Left ventricle myocardium inferior (tissue), 1 donor: ENCODE results near the gene ADAM12. TPM values are rescaled to one million over a fixed set of nuclear protein-coding genes. Genes with fewer than 3 reads are reported as not detected.

ENCODE experiments used
- DNase-seq: peaks from one replicate; pipeline ENCODE4 v3.0.0-alpha.2; 2020
- H3K27ac ChIP-seq: fragments of 200-600 bp; replicated peaks from 2 replicates; pipeline ENCODE4 v1.8.0; 2021
- H3K27me3 ChIP-seq: fragments of 200-600 bp; 2 replicates; pipeline ENCODE4 v1.8.0; 2021; ENCODE audit warnings: low read depth
- H3K36me3 ChIP-seq: fragments of 200-600 bp; 2 replicates; pipeline ENCODE4 v1.8.0; 2021
- H3K4me1 ChIP-seq: fragments of 200-600 bp; 2 replicates; pipeline ENCODE4 v1.8.0; 2021
- H3K4me3 ChIP-seq: fragments of 200-600 bp; 2 replicates; pipeline ENCODE4 v1.8.0; 2021; ENCODE audit warnings: mild to moderate bottlenecking, moderate library complexity
- H3K9me3 ChIP-seq: fragments of 200-600 bp; replicated peaks from 2 replicates; pipeline ENCODE4 v1.8.0; 2021
- intact Hi-C: fragments of 100-400 bp; cut with micrococcal nuclease; formaldehyde crosslinking; loops from one replicate; pipeline ENCODE4 v1.11.0; 2022
- total RNA-seq: library from RNA; stranded (reverse); fragmentation: NEBNext Ultra II Directional; extraction: Animal tissue kit (Norgen Biotek cat#: 25700); gene quantifications from one replicate; pipeline ENCODE4 v1.2.1, GENCODE V29; 2021
- TF ChIP-seq, protein P1 (sequence below): fragments of 200-600 bp; IDR thresholded peaks from 2 replicates; pipeline ENCODE4 v1.8.0; 2021; ENCODE audit warnings: antibody characterized with exemption, mild to moderate bottlenecking, borderline replicate concordance
- donor health status: DM: no; HTN: yes; CAD: no; lungs with severe emphysema.

The ADAM12 gene
- total RNA-seq, 1 donor from 2014 or later = 0.27 TPM

DNA sequence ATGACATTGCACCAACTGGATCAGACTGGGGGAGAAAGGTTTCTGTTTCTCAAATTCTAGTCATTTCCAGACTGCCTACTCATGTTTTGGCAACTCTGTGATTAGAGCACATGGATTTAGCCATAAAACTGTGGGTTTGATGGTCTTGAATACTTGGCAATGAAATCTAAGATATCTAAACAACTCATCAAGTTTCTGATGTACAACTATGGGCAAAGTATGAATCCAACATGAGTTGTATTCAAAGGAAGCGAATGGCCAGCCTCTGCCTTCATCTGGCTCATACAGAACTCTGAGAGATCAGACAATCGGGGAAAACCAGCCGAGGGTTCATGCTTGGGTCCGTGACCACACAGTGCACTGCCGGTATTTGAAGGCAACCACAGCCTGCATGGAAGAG, 144.3 kb downstream of the ADAM12 start:
- Histone ChIP-seq H3K36me3 (no peaks in the 10 kb centered on the region), H3K27me3 (peaks cover 18% of the 10 kb centered on the region), H3K4me3 (no peak overlapping the region), H3K9me3 (no peaks in the 10 kb centered on the region), H3K4me1 (peaks cover 10% of the 10 kb centered on the region), H3K27ac (no peak overlapping the region)
- intact Hi-C loops = no loop called here
- DNase-seq = no peak
- TF ChIP-seq, protein P1, sequence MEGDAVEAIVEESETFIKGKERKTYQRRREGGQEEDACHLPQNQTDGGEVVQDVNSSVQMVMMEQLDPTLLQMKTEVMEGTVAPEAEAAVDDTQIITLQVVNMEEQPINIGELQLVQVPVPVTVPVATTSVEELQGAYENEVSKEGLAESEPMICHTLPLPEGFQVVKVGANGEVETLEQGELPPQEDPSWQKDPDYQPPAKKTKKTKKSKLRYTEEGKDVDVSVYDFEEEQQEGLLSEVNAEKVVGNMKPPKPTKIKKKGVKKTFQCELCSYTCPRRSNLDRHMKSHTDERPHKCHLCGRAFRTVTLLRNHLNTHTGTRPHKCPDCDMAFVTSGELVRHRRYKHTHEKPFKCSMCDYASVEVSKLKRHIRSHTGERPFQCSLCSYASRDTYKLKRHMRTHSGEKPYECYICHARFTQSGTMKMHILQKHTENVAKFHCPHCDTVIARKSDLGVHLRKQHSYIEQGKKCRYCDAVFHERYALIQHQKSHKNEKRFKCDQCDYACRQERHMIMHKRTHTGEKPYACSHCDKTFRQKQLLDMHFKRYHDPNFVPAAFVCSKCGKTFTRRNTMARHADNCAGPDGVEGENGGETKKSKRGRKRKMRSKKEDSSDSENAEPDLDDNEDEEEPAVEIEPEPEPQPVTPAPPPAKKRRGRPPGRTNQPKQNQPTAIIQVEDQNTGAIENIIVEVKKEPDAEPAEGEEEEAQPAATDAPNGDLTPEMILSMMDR = no peak

DNA sequence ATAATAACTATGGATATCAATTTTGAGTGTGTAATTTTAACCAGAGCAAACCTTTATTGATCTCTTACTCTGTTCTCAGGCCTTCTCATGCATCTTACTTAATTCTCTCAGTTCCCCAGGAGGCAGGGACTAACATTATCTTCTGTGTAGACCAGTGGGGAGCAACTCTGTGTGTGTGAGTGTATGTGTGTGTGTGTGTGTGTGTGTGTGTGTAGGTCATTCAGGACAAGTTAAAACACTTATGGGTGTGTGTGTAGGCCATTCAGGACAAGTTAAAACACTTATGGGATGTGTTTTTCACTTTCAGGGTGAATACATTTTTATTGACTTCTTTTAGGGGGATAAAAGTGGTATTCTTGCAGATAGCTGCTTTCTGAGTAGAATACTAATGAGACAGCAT, 145.0 kb downstream of the ADAM12 start:
- DNase-seq = no peak
- no peak overlapping the region for H3K27ac ChIP-seq
- TF ChIP-seq, protein P1 = no peak
- H3K36me3 ChIP-seq = no peaks in the 10 kb centered on the region
- H3K4me1 ChIP-seq = peaks cover 10% of the 10 kb centered on the region
- H3K9me3 ChIP-seq = no peaks in the 10 kb centered on the region
- intact Hi-C loops = no loop called here
- H3K4me3 ChIP-seq = no peak overlapping the region
- peaks cover 18% of the 10 kb centered on the region for H3K27me3 ChIP-seq

DNA sequence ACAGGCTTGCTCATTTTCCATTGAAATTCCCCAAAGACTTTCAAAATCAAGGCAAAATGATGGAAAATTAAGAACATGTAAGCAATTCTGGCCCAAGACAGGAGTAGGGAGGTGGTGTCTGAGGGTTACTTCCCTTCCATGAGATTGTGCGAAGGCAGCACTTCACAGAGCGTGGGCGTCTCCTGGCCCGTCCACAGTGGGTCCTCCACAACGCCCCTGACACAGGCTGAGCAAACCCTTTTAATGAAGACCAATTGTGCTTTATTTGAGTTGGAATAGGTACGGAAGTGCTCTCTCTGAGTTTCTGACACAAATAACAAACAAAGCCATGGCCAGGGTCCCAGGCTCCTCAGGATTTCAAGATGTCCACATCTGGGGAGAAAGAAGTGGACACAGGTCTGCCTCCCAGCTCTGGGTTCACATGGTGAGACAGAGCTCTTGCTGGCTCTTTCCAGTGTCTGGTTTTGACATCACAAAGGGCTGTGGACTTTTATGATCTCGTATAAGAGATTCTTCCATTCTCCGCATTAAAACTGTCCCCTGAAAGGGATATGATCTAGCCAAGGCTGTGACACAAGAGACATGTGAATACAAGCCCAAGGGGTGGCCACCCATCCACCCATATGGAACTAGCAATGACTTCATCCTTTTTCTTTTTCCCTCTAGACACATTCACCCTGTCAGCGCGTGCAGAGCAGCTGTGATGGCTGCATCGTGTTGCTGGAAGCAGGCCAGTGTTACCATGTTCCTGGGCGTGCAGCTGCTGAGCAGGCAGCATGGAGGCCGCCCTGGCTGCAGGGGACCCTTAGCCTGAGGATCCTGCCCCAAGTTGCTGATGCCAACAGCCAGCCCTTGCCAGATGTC, 145.6 kb downstream of the ADAM12 start:
- H3K36me3 ChIP-seq = no peaks in the 10 kb centered on the region
- DNase-seq = peak; percentile 69
- H3K4me3 ChIP-seq = no peak overlapping the region
- TF ChIP-seq, protein P1 = no peak
- H3K27me3 ChIP-seq = peaks cover 18% of the 10 kb centered on the region
- no peaks in the 10 kb centered on the region for H3K9me3 ChIP-seq
- intact Hi-C loops = no loop called here
- H3K27ac ChIP-seq = peak overlapping the region; percentile 37
- H3K4me1 ChIP-seq = peaks cover 10% of the 10 kb centered on the region

DNA sequence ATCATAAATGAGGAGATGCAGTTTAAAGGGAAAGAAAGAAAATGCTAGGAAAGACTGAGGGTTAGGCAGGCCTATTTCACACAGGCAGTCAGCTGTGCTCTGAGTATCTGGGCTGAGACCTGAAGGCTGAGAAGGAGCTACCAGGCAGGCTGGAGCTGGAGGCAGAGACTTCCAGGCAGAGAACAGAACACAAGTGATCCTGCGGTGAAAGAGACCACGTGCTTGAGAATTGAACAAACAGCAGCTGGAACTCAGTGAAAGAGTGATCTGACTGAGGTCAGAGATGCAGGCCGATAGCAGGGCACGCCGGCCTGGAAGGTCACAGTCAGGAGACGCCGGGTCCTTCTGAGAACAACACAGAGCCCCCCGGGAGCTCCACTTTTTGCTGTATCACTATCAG, 147.8 kb downstream of the ADAM12 start:
- H3K27ac ChIP-seq = no peak overlapping the region
- TF ChIP-seq, protein P1 = no peak
- H3K4me1 ChIP-seq = peaks cover 10% of the 10 kb centered on the region
- no peaks in the 10 kb centered on the region for H3K9me3 ChIP-seq
- H3K36me3 ChIP-seq = no peaks in the 10 kb centered on the region
- peaks cover 18% of the 10 kb centered on the region for H3K27me3 ChIP-seq
- intact Hi-C loops = no loop called here
- no peak for DNase-seq
- H3K4me3 ChIP-seq = no peak overlapping the region

DNA sequence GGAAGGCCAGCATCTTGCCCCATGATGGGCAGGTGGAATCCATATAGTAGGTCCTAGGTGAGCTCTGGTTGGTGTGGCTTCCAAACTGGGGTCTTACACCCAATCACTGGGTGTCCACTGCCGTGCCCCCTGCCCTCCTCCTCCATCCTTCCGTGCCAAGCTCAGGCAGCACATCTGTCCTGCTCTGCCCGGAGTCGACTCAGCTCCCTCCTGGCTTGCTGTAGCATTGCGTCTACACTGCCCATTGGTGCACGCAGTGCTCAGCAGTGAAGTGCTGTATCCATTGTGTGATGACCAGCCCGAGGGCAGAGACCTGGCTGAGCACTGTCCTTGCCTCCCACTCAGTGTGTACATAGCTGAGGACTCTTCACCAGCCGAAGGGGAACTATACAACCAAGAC, 148.4 kb downstream of the ADAM12 start:
- intact Hi-C loops = no loop called here
- peaks cover 22% of the 10 kb centered on the region for H3K27me3 ChIP-seq
- no peaks in the 10 kb centered on the region for H3K9me3 ChIP-seq
- no peak overlapping the region for H3K4me3 ChIP-seq
- no peak for DNase-seq
- TF ChIP-seq, protein P1 = no peak
- no peaks in the 10 kb centered on the region for H3K36me3 ChIP-seq
- H3K4me1 ChIP-seq = peaks cover 10% of the 10 kb centered on the region
- H3K27ac ChIP-seq = no peak overlapping the region
